Loucy (cell line): ENCODE measurements around the gene UBL5.

Experiments
- EZH2phosphoT487 ChIP-seq: fragments of 200-600 bp; IDR thresholded peaks from 2 replicates; pipeline ENCODE4 v1.6.1; 2018; ENCODE audit warnings: antibody characterized with exemption, mild to moderate bottlenecking, moderate library complexity, borderline replicate concordance
- TF ChIP-seq, protein P1 (sequence below): fragments of 200-600 bp; sonication (generic); conservative IDR thresholded peaks from 2 replicates; pipeline ENCODE4 v1.5.1; 2014; ENCODE audit warnings: mild to moderate bottlenecking, antibody characterized with exemption, low read length

DNA sequence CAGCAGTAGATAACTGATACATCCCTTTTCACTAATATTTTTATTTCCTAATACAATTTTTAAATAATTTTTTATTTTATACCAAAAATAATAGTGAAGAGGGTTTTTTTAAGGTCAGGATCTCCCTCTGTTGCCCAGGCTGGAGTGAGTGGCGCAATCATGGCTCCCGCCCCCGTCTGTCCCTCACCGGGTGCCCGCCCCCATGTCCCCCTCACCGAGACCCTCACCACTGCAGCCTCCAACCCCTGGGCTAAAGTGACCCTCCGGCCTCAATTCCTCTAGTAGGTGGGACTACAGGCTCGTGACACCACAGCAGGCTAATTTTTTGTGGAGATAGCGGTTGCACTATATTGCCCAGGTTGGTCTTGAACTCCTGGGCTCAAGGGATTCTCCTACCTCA lies 41.4 kb upstream of the UBL5 start:
- TF ChIP-seq, protein P1, sequence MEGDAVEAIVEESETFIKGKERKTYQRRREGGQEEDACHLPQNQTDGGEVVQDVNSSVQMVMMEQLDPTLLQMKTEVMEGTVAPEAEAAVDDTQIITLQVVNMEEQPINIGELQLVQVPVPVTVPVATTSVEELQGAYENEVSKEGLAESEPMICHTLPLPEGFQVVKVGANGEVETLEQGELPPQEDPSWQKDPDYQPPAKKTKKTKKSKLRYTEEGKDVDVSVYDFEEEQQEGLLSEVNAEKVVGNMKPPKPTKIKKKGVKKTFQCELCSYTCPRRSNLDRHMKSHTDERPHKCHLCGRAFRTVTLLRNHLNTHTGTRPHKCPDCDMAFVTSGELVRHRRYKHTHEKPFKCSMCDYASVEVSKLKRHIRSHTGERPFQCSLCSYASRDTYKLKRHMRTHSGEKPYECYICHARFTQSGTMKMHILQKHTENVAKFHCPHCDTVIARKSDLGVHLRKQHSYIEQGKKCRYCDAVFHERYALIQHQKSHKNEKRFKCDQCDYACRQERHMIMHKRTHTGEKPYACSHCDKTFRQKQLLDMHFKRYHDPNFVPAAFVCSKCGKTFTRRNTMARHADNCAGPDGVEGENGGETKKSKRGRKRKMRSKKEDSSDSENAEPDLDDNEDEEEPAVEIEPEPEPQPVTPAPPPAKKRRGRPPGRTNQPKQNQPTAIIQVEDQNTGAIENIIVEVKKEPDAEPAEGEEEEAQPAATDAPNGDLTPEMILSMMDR, result no peak
- no peak for TF ChIP-seq EZH2phosphoT487
